Testis (tissue), 2 donors: ENCODE results near the gene ALOXE3.

ENCODE experiments used
- POLR2A ChIP-seq: fragments of 450-650 bp; IDR thresholded peaks from one replicate; pipeline ENCODE4 v1.6.1; 2017; ENCODE audit warnings: antibody characterized with exemption, mild to moderate bottlenecking, moderate library complexity
- TF ChIP-seq, protein P1 (sequence below), 3 experiments: fragments of 450-650 bp in 2 of 3; fragments of 200-600 bp in 1 of 3; sonication (generic) in 1 of 3; IDR thresholded peaks; one replicate each; pipeline ENCODE4 v1.5.1; 2016 to 2019; ENCODE audit warnings: antibody characterized with exemption in 3 of 3, mild to moderate bottlenecking in 2 of 3, moderate library complexity in 1 of 3

DNA sequence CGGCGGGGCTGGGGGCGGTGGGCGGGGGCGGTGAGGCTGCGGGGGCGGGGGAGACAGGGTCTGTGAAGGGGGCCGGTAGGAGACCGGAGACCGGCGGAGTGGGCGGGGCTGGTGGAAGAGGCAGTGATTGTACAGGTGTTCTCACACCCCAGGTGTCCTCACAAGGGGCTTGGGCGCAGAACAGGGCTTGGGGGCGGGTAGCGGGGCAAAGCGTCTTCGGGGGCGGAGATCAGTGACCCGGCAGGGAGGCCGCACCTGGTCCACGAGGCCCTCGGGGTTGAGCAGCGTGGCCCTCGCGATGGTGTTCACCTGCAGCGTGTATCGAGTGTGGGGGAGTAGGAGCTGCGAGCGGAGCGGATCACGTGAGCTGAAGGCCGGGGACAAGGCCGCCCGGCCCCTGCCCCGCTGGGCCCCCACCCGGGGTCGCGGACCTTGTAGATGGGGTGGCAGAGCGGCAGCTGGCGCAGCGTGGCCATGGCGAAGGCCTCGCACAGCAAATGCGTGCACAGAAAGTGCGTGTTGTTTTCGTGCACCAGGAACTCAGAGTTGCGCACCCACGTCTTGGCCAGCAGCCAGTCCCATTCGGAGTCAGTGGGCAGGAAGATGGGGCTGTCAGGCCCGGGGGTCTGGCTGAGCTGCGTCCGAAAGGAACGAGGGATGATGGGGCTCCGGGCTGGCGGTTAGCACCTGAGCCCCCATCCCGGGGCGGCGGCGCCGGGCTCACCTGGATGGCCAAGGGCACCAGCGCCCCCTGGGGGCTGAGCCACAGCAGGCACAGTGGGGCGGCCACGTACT is 8.5 kb downstream of the ALOXE3 start:
- TF ChIP-seq, protein P1, sequence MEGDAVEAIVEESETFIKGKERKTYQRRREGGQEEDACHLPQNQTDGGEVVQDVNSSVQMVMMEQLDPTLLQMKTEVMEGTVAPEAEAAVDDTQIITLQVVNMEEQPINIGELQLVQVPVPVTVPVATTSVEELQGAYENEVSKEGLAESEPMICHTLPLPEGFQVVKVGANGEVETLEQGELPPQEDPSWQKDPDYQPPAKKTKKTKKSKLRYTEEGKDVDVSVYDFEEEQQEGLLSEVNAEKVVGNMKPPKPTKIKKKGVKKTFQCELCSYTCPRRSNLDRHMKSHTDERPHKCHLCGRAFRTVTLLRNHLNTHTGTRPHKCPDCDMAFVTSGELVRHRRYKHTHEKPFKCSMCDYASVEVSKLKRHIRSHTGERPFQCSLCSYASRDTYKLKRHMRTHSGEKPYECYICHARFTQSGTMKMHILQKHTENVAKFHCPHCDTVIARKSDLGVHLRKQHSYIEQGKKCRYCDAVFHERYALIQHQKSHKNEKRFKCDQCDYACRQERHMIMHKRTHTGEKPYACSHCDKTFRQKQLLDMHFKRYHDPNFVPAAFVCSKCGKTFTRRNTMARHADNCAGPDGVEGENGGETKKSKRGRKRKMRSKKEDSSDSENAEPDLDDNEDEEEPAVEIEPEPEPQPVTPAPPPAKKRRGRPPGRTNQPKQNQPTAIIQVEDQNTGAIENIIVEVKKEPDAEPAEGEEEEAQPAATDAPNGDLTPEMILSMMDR (IDR thresholded peaks at IDR 0.05), result peak in 2 of 3 experiments; percentile 62 to 67
- no peak for TF ChIP-seq POLR2A
